ENCODE results near the gene CDH12. TPM values are rescaled to one million over a fixed set of nuclear protein-coding genes. Genes with fewer than 3 reads are reported as not detected.

Gene CDH12
- total RNA-seq, 4 donors from 2014 or later: 0.12 TPM; not detected in 3

- Histone ChIP-seq H3K27ac (no peak overlapping the region), H3K4me1 (no peaks in the 10 kb centered on the region), H3K4me3 (no peak overlapping the region), H3K36me3 (no peaks in the 10 kb centered on the region), H3K9me3 (no peaks in the 10 kb centered on the region), H3K27me3 (peaks cover 3% of the 10 kb centered on the region)
- no peak for ATAC-seq
- TF ChIP-seq POLR2A (IDR thresholded peaks at IDR 0.05) (no peak), EP300 (IDR thresholded peaks at IDR 0.05) (no peak), POLR2AphosphoS5 (IDR thresholded peaks at IDR 0.05) (no peak), CTCF (IDR thresholded peaks at IDR 0.05) (no peak)
- WGBS, 2 donors (ENCODE audit: low coverage in 1 of 2): 64 to 78% methylated on average over 1 of the region's 1 CpG
These were observed 275.4 kb downstream of the CDH12 start for GRCh38 chr5:22577711-22578110.

GRCh38 chr5:22577006-22577405 is 276.1 kb downstream of the CDH12 start:
- H3K9me3 ChIP-seq: no peaks in the 10 kb centered on the region
- H3K27me3 ChIP-seq: peaks cover 3% of the 10 kb centered on the region
- TF ChIP-seq POLR2AphosphoS5 (IDR thresholded peaks at IDR 0.05) (no peak), POLR2A (IDR thresholded peaks at IDR 0.05) (no peak), EP300 (IDR thresholded peaks at IDR 0.05) (no peak), CTCF (IDR thresholded peaks at IDR 0.05) (no peak)
- H3K36me3 ChIP-seq: no peaks in the 10 kb centered on the region
- H3K4me3 ChIP-seq: no peak overlapping the region
- 80 to 85% methylated on average over 5 of the region's 5 CpGs for WGBS, 2 donors (ENCODE audit: low coverage in 1 of 2)
- H3K27ac ChIP-seq: no peak overlapping the region
- no peaks in the 10 kb centered on the region for H3K4me1 ChIP-seq
- ATAC-seq: no peak

- no peaks in the 10 kb centered on the region for H3K36me3 ChIP-seq
- TF ChIP-seq CTCF (IDR thresholded peaks at IDR 0.05) (no peak), POLR2AphosphoS5 (IDR thresholded peaks at IDR 0.05) (no peak), POLR2A (IDR thresholded peaks at IDR 0.05) (no peak), EP300 (IDR thresholded peaks at IDR 0.05) (no peak)
- ATAC-seq: no peak
These were observed 280.2 kb downstream of the CDH12 start for GRCh38 chr5:22572941-22573340.

GRCh38 chr5:22567983-22568382 is 285.2 kb downstream of the CDH12 start:
- TF ChIP-seq EP300 (IDR thresholded peaks at IDR 0.05): no peak
- TF ChIP-seq CTCF (IDR thresholded peaks at IDR 0.05): no peak
- no peak for TF ChIP-seq POLR2A (IDR thresholded peaks at IDR 0.05)
- TF ChIP-seq POLR2AphosphoS5 (IDR thresholded peaks at IDR 0.05): no peak
- Histone ChIP-seq H3K9me3 (no peaks in the 10 kb centered on the region), H3K4me1 (no peaks in the 10 kb centered on the region), H3K4me3 (no peak overlapping the region), H3K27me3 (no peaks in the 10 kb centered on the region), H3K36me3 (no peaks in the 10 kb centered on the region), H3K27ac (no peak overlapping the region)
- ATAC-seq: no peak

More at GRCh38 chr5:22572941-22573340, 280.2 kb downstream of the CDH12 start:
- no peaks in the 10 kb centered on the region for H3K4me1 ChIP-seq
- no peak overlapping the region for H3K27ac ChIP-seq
- H3K4me3 ChIP-seq: no peak overlapping the region
- H3K27me3 ChIP-seq: peaks cover 3% of the 10 kb centered on the region
- H3K9me3 ChIP-seq: no peaks in the 10 kb centered on the region

- Histone ChIP-seq H3K36me3 (no peaks in the 10 kb centered on the region), H3K27ac (no peak overlapping the region), H3K4me1 (no peaks in the 10 kb centered on the region), H3K4me3 (no peak overlapping the region), H3K27me3 (no peaks in the 10 kb centered on the region), H3K9me3 (no peaks in the 10 kb centered on the region)
- ATAC-seq: no peak
- 52 to 66% methylated on average over 3 of the region's 3 CpGs for WGBS, 2 donors (ENCODE audit: low coverage in 1 of 2)
- TF ChIP-seq POLR2A (IDR thresholded peaks at IDR 0.05) (no peak), CTCF (IDR thresholded peaks at IDR 0.05) (no peak), POLR2AphosphoS5 (IDR thresholded peaks at IDR 0.05) (no peak), EP300 (IDR thresholded peaks at IDR 0.05) (no peak)
These were observed 293.0 kb downstream of the CDH12 start for GRCh38 chr5:22560147-22560546.

All from gastroesophageal sphincter (tissue), 4 donors.